ENCODE measurements around the gene C1orf167.

- no peak for TF ChIP-seq YY1 (IDR thresholded peaks at IDR 0.05; ENCODE audit: insufficient read depth, insufficient read length)
- TF ChIP-seq ZNF274 (IDR thresholded peaks at IDR 0.05; ENCODE audit: low read depth, low read length): no peak
- TF ChIP-seq SUZ12 (IDR thresholded peaks at IDR 0.05; ENCODE audit: extremely low read depth, insufficient read depth, insufficient read length): no peak
These were observed 16.3 kb downstream of the C1orf167 start for GRCh38 chr1:11778336-11778735.

All from NT2/D1 (cell line).